HepG2 (cell line): ENCODE measurements around the gene ID3.
A peak's percentile ranks its signal among the peaks of the same experiment; 100 is the strongest.

ENCODE experiments used
- CREM ChIP-seq, 2 experiments: sonication (generic) in 1 of 2; formaldehyde crosslinking in 1 of 2; IDR thresholded peaks; 2 replicates each; pipeline versions ENCODE4 v1.4.0 to v1.6.1; 2016 to 2020; ENCODE audit warnings: antibody characterized with exemption in 1 of 2, mild to moderate bottlenecking in 1 of 2, missing genetic modification reagents in 1 of 2
- NFE2L2 ChIP-seq: fragments of 150-350 bp; IDR thresholded peaks from 2 replicates; pipeline ENCODE4 v1.6.1; 2014; ENCODE audit warnings: low read length
- POLR2A ChIP-seq, 2 experiments: IDR thresholded peaks; 2 replicates each; pipeline ENCODE4 v1.6.1; 2011; ENCODE audit warnings: low read depth in 2 of 2, low read length in 2 of 2, mild to moderate bottlenecking in 1 of 2, moderate library complexity in 1 of 2; ENCODE audit not compliant: insufficient read depth in 1 of 2
- ZNF354B ChIP-seq: sonication (generic); formaldehyde crosslinking; IDR thresholded peaks from 2 replicates; pipeline ENCODE4 v1.8.0; 2022; ENCODE audit warnings: mild to moderate bottlenecking, missing genetic modification reagents
- TF ChIP-seq, protein P1 (sequence below): sonication (generic); formaldehyde crosslinking; IDR thresholded peaks from 2 replicates; pipeline ENCODE4 v1.9.0; 2021; ENCODE audit warnings: missing genetic modification reagents, borderline replicate concordance
- TF ChIP-seq, protein P2 (sequence below): sonication (generic); formaldehyde crosslinking; IDR thresholded peaks from 2 replicates; pipeline ENCODE4 v1.5.0; 2020; ENCODE audit warnings: mild to moderate bottlenecking, missing genetic modification reagents, moderate library complexity

DNA sequence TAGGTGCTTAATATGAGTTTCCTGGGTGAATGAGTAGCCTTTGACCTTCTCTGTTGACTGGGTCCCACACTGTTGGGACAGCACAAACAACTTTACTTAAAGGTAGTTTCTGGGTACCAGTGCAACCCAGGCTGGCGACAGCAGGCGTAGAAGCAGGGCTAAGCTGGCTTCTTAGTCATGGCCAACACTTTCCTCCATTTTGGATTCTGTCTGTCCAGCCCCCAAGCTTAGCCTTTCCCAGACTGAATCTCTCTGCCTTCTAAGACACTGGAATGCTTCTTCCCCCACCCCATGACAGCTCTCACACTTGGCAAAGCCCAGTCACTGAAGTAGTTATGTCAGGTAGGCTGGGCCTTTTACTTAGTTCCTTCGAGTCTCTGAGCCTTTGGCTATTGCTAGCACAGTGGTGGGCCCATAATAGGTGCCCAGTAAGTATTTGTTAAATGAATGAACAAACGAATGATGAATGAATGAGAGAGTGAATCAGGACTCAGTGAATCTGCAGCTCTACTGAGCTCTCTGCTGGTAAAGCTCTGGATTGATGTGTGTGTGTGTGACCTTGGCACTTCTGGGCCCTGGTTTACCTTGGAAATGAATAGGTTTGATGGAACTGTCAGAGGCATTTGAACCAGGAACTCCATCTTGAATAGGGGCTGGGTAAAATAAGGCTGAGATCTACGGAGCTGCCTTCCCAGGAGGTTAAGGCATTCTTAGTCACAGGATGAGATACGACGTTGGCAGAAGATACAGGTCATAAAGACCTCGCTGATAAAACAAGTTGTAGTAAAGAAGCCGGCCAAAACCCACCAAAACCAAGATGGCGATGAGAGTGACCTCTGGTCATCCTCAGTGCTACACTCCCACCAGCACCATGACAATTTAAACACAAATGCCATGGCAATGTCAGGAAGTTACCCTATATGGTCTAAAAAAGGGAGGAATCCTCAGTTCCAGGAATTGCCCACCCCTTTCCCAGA, 37.4 kb upstream of the ID3 start:
- TF ChIP-seq NFE2L2, result no peak
- TF ChIP-seq ZNF354B (CRISPR knock-in tag), result no peak
- TF ChIP-seq, protein P1, sequence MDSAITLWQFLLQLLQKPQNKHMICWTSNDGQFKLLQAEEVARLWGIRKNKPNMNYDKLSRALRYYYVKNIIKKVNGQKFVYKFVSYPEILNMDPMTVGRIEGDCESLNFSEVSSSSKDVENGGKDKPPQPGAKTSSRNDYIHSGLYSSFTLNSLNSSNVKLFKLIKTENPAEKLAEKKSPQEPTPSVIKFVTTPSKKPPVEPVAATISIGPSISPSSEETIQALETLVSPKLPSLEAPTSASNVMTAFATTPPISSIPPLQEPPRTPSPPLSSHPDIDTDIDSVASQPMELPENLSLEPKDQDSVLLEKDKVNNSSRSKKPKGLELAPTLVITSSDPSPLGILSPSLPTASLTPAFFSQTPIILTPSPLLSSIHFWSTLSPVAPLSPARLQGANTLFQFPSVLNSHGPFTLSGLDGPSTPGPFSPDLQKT (CRISPR knock-in tag), result no peak
- no peak for TF ChIP-seq CREM (IDR thresholded peaks at IDR 0.05)
- TF ChIP-seq CREM (CRISPR knock-in tag; IDR thresholded peaks at IDR 0.05), result no peak
- TF ChIP-seq, protein P2, sequence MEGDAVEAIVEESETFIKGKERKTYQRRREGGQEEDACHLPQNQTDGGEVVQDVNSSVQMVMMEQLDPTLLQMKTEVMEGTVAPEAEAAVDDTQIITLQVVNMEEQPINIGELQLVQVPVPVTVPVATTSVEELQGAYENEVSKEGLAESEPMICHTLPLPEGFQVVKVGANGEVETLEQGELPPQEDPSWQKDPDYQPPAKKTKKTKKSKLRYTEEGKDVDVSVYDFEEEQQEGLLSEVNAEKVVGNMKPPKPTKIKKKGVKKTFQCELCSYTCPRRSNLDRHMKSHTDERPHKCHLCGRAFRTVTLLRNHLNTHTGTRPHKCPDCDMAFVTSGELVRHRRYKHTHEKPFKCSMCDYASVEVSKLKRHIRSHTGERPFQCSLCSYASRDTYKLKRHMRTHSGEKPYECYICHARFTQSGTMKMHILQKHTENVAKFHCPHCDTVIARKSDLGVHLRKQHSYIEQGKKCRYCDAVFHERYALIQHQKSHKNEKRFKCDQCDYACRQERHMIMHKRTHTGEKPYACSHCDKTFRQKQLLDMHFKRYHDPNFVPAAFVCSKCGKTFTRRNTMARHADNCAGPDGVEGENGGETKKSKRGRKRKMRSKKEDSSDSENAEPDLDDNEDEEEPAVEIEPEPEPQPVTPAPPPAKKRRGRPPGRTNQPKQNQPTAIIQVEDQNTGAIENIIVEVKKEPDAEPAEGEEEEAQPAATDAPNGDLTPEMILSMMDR (CRISPR knock-in tag), result peak; percentile 37
- no peak for TF ChIP-seq POLR2A (IDR thresholded peaks at IDR 0.05; ENCODE audit: insufficient read depth in 1 of 2, low read depth in 2 of 2, low read length in 2 of 2)
